ENCODE measurements around the gene SEPSECS.

DNA sequence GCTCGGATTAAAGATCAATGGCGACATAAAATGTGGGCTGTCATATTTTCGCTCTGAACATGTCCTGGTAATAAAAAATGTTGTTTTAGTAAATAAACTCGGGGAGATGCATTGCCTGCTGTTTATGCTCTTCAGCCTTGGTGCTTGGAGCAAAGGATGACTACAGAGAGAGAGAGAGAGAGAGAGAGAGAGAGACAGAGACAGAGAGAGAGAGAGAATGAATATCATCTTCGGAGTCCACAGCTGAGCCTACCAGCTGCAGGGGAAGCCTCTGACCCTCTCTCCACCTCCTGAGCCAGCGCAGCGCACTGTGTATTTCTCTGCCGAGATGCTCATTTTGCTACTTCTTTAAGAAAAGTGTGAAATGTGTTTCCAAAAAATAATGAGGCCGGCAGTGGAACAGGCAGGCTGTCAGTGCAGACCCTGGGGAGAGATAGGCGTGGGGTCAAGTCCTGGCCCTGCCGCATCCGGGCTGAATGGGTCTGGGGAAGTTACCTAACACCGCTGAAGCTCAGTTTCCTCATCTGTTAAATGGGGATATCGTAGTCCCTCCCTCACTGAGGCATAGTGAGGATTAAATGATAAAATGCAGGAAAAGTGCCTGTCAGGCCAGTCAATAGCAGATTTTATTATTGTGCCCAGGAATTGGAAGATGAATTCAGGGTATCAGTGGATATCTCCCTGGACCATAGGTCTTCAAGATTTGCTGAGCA lies 71.0 kb downstream of the SEPSECS start:
- TF ChIP-seq, protein P1, sequence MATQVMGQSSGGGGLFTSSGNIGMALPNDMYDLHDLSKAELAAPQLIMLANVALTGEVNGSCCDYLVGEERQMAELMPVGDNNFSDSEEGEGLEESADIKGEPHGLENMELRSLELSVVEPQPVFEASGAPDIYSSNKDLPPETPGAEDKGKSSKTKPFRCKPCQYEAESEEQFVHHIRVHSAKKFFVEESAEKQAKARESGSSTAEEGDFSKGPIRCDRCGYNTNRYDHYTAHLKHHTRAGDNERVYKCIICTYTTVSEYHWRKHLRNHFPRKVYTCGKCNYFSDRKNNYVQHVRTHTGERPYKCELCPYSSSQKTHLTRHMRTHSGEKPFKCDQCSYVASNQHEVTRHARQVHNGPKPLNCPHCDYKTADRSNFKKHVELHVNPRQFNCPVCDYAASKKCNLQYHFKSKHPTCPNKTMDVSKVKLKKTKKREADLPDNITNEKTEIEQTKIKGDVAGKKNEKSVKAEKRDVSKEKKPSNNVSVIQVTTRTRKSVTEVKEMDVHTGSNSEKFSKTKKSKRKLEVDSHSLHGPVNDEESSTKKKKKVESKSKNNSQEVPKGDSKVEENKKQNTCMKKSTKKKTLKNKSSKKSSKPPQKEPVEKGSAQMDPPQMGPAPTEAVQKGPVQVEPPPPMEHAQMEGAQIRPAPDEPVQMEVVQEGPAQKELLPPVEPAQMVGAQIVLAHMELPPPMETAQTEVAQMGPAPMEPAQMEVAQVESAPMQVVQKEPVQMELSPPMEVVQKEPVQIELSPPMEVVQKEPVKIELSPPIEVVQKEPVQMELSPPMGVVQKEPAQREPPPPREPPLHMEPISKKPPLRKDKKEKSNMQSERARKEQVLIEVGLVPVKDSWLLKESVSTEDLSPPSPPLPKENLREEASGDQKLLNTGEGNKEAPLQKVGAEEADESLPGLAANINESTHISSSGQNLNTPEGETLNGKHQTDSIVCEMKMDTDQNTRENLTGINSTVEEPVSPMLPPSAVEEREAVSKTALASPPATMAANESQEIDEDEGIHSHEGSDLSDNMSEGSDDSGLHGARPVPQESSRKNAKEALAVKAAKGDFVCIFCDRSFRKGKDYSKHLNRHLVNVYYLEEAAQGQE (IDR thresholded peaks at IDR 0.05; ENCODE audit: low read depth) = no peak
- TF ChIP-seq YY1 (IDR thresholded peaks at IDR 0.05; ENCODE audit: low read depth) (no peak), EP300 (IDR thresholded peaks at IDR 0.05; ENCODE audit: borderline replicate concordance) (no peak), NFIC (IDR thresholded peaks at IDR 0.05) (no peak), TAF1 (IDR thresholded peaks at IDR 0.05; ENCODE audit: low read depth) (no peak), CREB1 (IDR thresholded peaks at IDR 0.05; ENCODE audit: low read depth) (no peak), CEBPB (IDR thresholded peaks at IDR 0.05) (no peak), TCF12 (IDR thresholded peaks at IDR 0.05; ENCODE audit: low read depth) (no peak), RAD21 (IDR thresholded peaks at IDR 0.05; ENCODE audit: low read depth) (no peak), ZBTB7A (IDR thresholded peaks at IDR 0.05; ENCODE audit: low read depth) (no peak), FOXM1 (IDR thresholded peaks at IDR 0.05; ENCODE audit: borderline replicate concordance, low read depth) (no peak), EGR1 (IDR thresholded peaks at IDR 0.05) (no peak)
- TF ChIP-seq, protein P2, sequence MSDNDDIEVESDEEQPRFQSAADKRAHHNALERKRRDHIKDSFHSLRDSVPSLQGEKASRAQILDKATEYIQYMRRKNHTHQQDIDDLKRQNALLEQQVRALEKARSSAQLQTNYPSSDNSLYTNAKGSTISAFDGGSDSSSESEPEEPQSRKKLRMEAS (IDR thresholded peaks at IDR 0.05) = no peak
- TF ChIP-seq, protein P3, sequence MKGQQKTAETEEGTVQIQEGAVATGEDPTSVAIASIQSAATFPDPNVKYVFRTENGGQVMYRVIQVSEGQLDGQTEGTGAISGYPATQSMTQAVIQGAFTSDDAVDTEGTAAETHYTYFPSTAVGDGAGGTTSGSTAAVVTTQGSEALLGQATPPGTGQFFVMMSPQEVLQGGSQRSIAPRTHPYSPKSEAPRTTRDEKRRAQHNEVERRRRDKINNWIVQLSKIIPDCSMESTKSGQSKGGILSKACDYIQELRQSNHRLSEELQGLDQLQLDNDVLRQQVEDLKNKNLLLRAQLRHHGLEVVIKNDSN (IDR thresholded peaks at IDR 0.05) = no peak
